GM18520 (cell line): ENCODE results near the gene UBE2E1.
A peak's percentile ranks its signal among the peaks of the same experiment; 100 is the strongest.
"Not testable (repeated sequence)": the region's sequence is repeated elsewhere in the genome, so short reads cannot be mapped to it uniquely, and the experiment has no call there.

Experiments
- ATAC-seq: cut with Tn5 transposase; IDR thresholded peaks from one replicate; pipeline ENCODE4 v1.9.1; 2021; ENCODE audit not compliant: unreplicated experiment

The UBE2E1 gene

GRCh38 chr3:23915537-23916108 is 109.9 kb downstream of the UBE2E1 start:
- ATAC-seq, result no peak

- ATAC-seq, result peak; percentile 32
These were observed 110.6 kb downstream of the UBE2E1 start for GRCh38 chr3:23916152-23916885.

GRCh38 chr3:23916886-23917678 is 111.3 kb downstream of the UBE2E1 start, which contains the start of the genes NKIRAS1 and RPL15:
NKIRAS1 (minus strand) TSS chr3:23916990; CDS start chr3:23910904, 6,086 bp downstream.
RPL15 (plus strand) TSS chr3:23917132; CDS start chr3:23917860, 728 bp downstream.
- ATAC-seq, result peak; percentile 89

- not testable (repeated sequence) for ATAC-seq
These were observed 112.0 kb downstream of the UBE2E1 start for GRCh38 chr3:23917679-23918303.

GRCh38 chr3:23918331-23918730 is 112.6 kb downstream of the UBE2E1 start:
- ATAC-seq, result not testable (repeated sequence)

- ATAC-seq, result no peak
These were observed 113.9 kb downstream of the UBE2E1 start for GRCh38 chr3:23919628-23920027.

GRCh38 chr3:23920151-23920655 is 114.4 kb downstream of the UBE2E1 start:
- ATAC-seq, result no peak

GRCh38 chr3:23921052-23921511 is 115.3 kb downstream of the UBE2E1 start:
- no peak for ATAC-seq

- ATAC-seq, result no peak
These were observed 118.0 kb downstream of the UBE2E1 start for GRCh38 chr3:23923786-23924185.

- no peak for ATAC-seq
These were observed 120.5 kb downstream of the UBE2E1 start for GRCh38 chr3:23926246-23926645.

- ATAC-seq, result no peak
These were observed 121.0 kb downstream of the UBE2E1 start for GRCh38 chr3:23926736-23927135.

- no peak for ATAC-seq
These were observed 122.8 kb downstream of the UBE2E1 start for GRCh38 chr3:23928524-23928923.

- ATAC-seq, result no peak
These were observed 125.8 kb downstream of the UBE2E1 start for GRCh38 chr3:23931597-23931996.

GRCh38 chr3:23932571-23932970 is 126.8 kb downstream of the UBE2E1 start:
- no peak for ATAC-seq

- ATAC-seq, result no peak
These were observed 128.5 kb downstream of the UBE2E1 start for GRCh38 chr3:23934253-23934652.

GRCh38 chr3:23937296-23937695 is 131.5 kb downstream of the UBE2E1 start:
- no peak for ATAC-seq

GRCh38 chr3:23938688-23939087 is 132.9 kb downstream of the UBE2E1 start:
- ATAC-seq, result no peak

GRCh38 chr3:23940775-23941174 is 135.0 kb downstream of the UBE2E1 start:
- ATAC-seq, result no peak
